ENCODE data around the gene GMCL2. TPM values are rescaled to one million over a fixed set of nuclear protein-coding genes. Genes with fewer than 3 reads are reported as not detected.

Gene GMCL2
- total RNA-seq, 4 donors from 2014 or later: not detected

- no peak for ATAC-seq (ENCODE audit: low FRiP score)
- no peak for TF ChIP-seq CTCF (IDR thresholded peaks at IDR 0.05)
- no peak for DNase-seq (ENCODE audit: low spot score)
Measured at GRCh38 chr5:178221853-178222252, 34.7 kb upstream of the GMCL2 start.

GRCh38 chr5:178221282-178221681 lies 34.1 kb upstream of the GMCL2 start:
- TF ChIP-seq CTCF (IDR thresholded peaks at IDR 0.05): no peak

GRCh38 chr5:178218827-178219226 lies 31.7 kb upstream of the GMCL2 start:
- DNase-seq (ENCODE audit: low spot score) (no peak), ATAC-seq (ENCODE audit: low FRiP score) (no peak)
- TF ChIP-seq CTCF (IDR thresholded peaks at IDR 0.05): no peak

More at GRCh38 chr5:178221282-178221681, 34.1 kb upstream of the GMCL2 start:
- ATAC-seq (ENCODE audit: low FRiP score) (no peak), DNase-seq (ENCODE audit: low spot score) (no peak)

- ATAC-seq (ENCODE audit: low FRiP score): no peak
- TF ChIP-seq CTCF (IDR thresholded peaks at IDR 0.05): no peak
- DNase-seq (ENCODE audit: low spot score): no peak
Measured at GRCh38 chr5:178218237-178218776, 31.1 kb upstream of the GMCL2 start.

GRCh38 chr5:178216779-178217178 lies 29.6 kb upstream of the GMCL2 start:
- no peak for TF ChIP-seq CTCF (IDR thresholded peaks at IDR 0.05)
- ATAC-seq (ENCODE audit: low FRiP score) (no peak), DNase-seq (ENCODE audit: low spot score) (no peak)

GRCh38 chr5:178216088-178216534 lies 28.9 kb upstream of the GMCL2 start:
- DNase-seq (ENCODE audit: low spot score): no peak
- no peak for TF ChIP-seq CTCF (IDR thresholded peaks at IDR 0.05)
- ATAC-seq (ENCODE audit: low FRiP score): no peak

GRCh38 chr5:178215280-178216002 lies 28.3 kb upstream of the GMCL2 start:
- DNase-seq (ENCODE audit: low spot score) (no peak), ATAC-seq (ENCODE audit: low FRiP score) (no peak)
- TF ChIP-seq CTCF (IDR thresholded peaks at IDR 0.05): no peak
